Psoas muscle (tissue), 8 donors: ENCODE data around the gene CACNA1C. TPM values are rescaled to one million over a fixed set of nuclear protein-coding genes. Genes with fewer than 3 reads are reported as not detected.

Experiments
- ATAC-seq, 4 donors: fragments of 200-7000 bp; cut with Tn5 transposase; one replicate each; pipeline ENCODE4 v1.9.1; 2020; ENCODE audit warnings: moderate library complexity in 3 of 4, mild to moderate bottlenecking in 2 of 4
- DNase-seq, 2 donors: peaks; one replicate each; pipeline ENCODE4 v3.0.0-alpha.2; 2020
- H3K27ac ChIP-seq: fragments of 200-600 bp; one replicate; pipeline ENCODE4 v1.8.0; 2022
- H3K27me3 ChIP-seq, 3 donors: fragments of 200-600 bp in 1 of 3; one replicate each; pipeline versions ENCODE4 v1.6.1 to v1.8.0; 2013 to 2022; ENCODE audit warnings: low read length in 2 of 3, mild to moderate bottlenecking in 2 of 3, moderate library complexity in 1 of 3; ENCODE audit not compliant: insufficient read depth in 3 of 3
- H3K36me3 ChIP-seq, 2 donors: fragments of 200-600 bp in 1 of 2; one replicate each; pipeline versions ENCODE4 v1.6.1 to v1.8.0; 2013 to 2022; ENCODE audit warnings: low read depth in 1 of 2, mild to moderate bottlenecking in 1 of 2, moderate library complexity in 1 of 2; ENCODE audit not compliant: insufficient read depth in 1 of 2
- H3K4me1 ChIP-seq: fragments of 200-600 bp; one replicate; pipeline ENCODE4 v1.8.0; 2022
- H3K4me3 ChIP-seq: fragments of 200-600 bp; one replicate; pipeline ENCODE4 v1.8.0; 2022; ENCODE audit warnings: mild to moderate bottlenecking
- H3K9me3 ChIP-seq: fragments of 200-600 bp; one replicate; pipeline ENCODE4 v1.8.0; 2022
- WGBS, 3 donors: extraction: QIAGEN DNeasy Blood & Tissue Kit; methylation state at CpG; one replicate each; pipeline versions ENCODE4 v1.1.6 to v1.1.7; 2013; 5-methylcytosine and 5-hydroxymethylcytosine counted together
- intact Hi-C, 2 donors: fragments of 100-400 bp; cut with DNase I; formaldehyde crosslinking; loops; one replicate each; pipeline versions ENCODE4 v1.11.0 to v1.14.2; 2022
- polyA plus RNA-seq, 3 donors: library from polyadenylated mRNA; stranded (reverse); fragments of 200-250 nt; gene quantifications; one replicate each; pipeline ENCODE4 v1.2.3, GENCODE V29; 2013
- total RNA-seq, 4 donors: library from RNA; stranded (reverse); fragmentation: NEBNext Ultra II Directional in 2 of 4; extraction: Animal tissue kit (Norgen Biotek cat#: 25700) in 2 of 4; gene quantifications; one replicate each; pipeline versions ENCODE4 v1.2.1 to v1.2.4, GENCODE V29; 2021 to 2023
- TF ChIP-seq, protein P1 (sequence below): fragments of 200-600 bp; IDR thresholded peaks from one replicate; pipeline ENCODE4 v1.8.0; 2022; ENCODE audit warnings: antibody characterized with exemption
- donor health status: healthy with polysubstance abuse.
- donor health status: DM: no; HTN: no; CAD: no; lungs with moderate emphysema.
- donor health status: Bipolar disorder and iron deficiency.
- donor health status: healthy.
- donor health status: DM: yes; HTN: yes; CAD: no.
- donor health status: DM: no; HTN: no; CAD: no.
- donor health status: DM: no; HTN: no; CAD: no.
- donor health status: DM: yes; HTN: yes; CAD: no.

The CACNA1C gene
- total and polyA plus RNA-seq, 7 donors = 0.26 to 2.9 (median 0.95) TPM

GRCh38 chr12:2383325-2384028 is 330.7 kb downstream of the CACNA1C start:
- no peak for ATAC-seq
- H3K4me1 ChIP-seq = no peaks in the 10 kb centered on the region

GRCh38 chr12:2384029-2384386 is 331.2 kb downstream of the CACNA1C start:
- Histone ChIP-seq H3K27me3 (peaks cover 0 to 9% (median 0%) of the 10 kb centered on the region in 3 donors), H3K4me1 (no peaks in the 10 kb centered on the region), H3K36me3 (no peaks in the 10 kb centered on the region), H3K4me3 (no peak overlapping the region), H3K27ac (no peak overlapping the region), H3K9me3 (no peaks in the 10 kb centered on the region)
- intact Hi-C loops = no loop called here
- TF ChIP-seq, protein P1, sequence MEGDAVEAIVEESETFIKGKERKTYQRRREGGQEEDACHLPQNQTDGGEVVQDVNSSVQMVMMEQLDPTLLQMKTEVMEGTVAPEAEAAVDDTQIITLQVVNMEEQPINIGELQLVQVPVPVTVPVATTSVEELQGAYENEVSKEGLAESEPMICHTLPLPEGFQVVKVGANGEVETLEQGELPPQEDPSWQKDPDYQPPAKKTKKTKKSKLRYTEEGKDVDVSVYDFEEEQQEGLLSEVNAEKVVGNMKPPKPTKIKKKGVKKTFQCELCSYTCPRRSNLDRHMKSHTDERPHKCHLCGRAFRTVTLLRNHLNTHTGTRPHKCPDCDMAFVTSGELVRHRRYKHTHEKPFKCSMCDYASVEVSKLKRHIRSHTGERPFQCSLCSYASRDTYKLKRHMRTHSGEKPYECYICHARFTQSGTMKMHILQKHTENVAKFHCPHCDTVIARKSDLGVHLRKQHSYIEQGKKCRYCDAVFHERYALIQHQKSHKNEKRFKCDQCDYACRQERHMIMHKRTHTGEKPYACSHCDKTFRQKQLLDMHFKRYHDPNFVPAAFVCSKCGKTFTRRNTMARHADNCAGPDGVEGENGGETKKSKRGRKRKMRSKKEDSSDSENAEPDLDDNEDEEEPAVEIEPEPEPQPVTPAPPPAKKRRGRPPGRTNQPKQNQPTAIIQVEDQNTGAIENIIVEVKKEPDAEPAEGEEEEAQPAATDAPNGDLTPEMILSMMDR = no peak
- no peak for ATAC-seq
- no peak for DNase-seq
- WGBS, 3 donors = 91 to 94% (median 93%) methylated on average over 6 of the region's 6 CpGs

More at GRCh38 chr12:2383325-2384028, 330.7 kb downstream of the CACNA1C start:
- DNase-seq = no peak
- TF ChIP-seq, protein P1 = no peak
- 72 to 75% (median 74%) methylated on average over 10 of the region's 10 CpGs for WGBS, 3 donors
- H3K4me3 ChIP-seq = no peak overlapping the region
- peaks cover 0 to 5% (median 0%) of the 10 kb centered on the region in 3 donors for H3K27me3 ChIP-seq
- no peaks in the 10 kb centered on the region for H3K9me3 ChIP-seq
- H3K27ac ChIP-seq = no peak overlapping the region
- no peaks in the 10 kb centered on the region for H3K36me3 ChIP-seq
- intact Hi-C loops = no loop called here

- no peak for DNase-seq
- no peak overlapping the region for H3K4me3 ChIP-seq
- TF ChIP-seq, protein P1 = no peak
- H3K9me3 ChIP-seq = no peaks in the 10 kb centered on the region
- no peaks in the 10 kb centered on the region for H3K36me3 ChIP-seq
- peaks cover 0 to 12% (median 0%) of the 10 kb centered on the region in 3 donors for H3K27me3 ChIP-seq
- intact Hi-C loops = no loop called here
- H3K27ac ChIP-seq = peak overlapping the region; percentile 53
- ATAC-seq = no peak
- H3K4me1 ChIP-seq = no peaks in the 10 kb centered on the region
- WGBS, 3 donors = 30 to 38% (median 31%) methylated on average over 16 to 17 of the region's 17 CpGs
Observed at GRCh38 chr12:2384533-2385351, 332.0 kb downstream of the CACNA1C start.

- 73 to 86% (median 77%) methylated on average over 5 of the region's 5 CpGs for WGBS, 3 donors
- H3K4me1 ChIP-seq = no peaks in the 10 kb centered on the region
Observed at GRCh38 chr12:2385529-2385928, 332.7 kb downstream of the CACNA1C start.

More at GRCh38 chr12:2385529-2385928, 332.7 kb downstream of the CACNA1C start:
- TF ChIP-seq, protein P1 = no peak
- Histone ChIP-seq H3K27ac (peak overlapping the region; percentile 53), H3K4me3 (no peak overlapping the region), H3K36me3 (no peaks in the 10 kb centered on the region), H3K9me3 (no peaks in the 10 kb centered on the region), H3K27me3 (peaks cover 0 to 12% (median 0%) of the 10 kb centered on the region in 3 donors)
- ATAC-seq = no peak
- no peak for DNase-seq
- intact Hi-C loops = no loop called here
